ENCODE data around the gene SPPL2B. TPM values are rescaled to one million over a fixed set of nuclear protein-coding genes. Genes with fewer than 3 reads are reported as not detected.

Gene SPPL2B
- polyA plus RNA-seq, 1 experiment: 9.9 TPM

GRCh38 chr19:2291185-2291751 lies 37.2 kb upstream of the SPPL2B start:
- Histone ChIP-seq H3K27me3 (ENCODE audit: control insufficient read depth, insufficient read depth, low read length) (peaks cover 65% of the 10 kb centered on the region), H3K9me3 (ENCODE audit: control insufficient read depth, insufficient read depth, low read length) (peaks cover 4% of the 10 kb centered on the region; the same call in 1 of the 2 replicates), H3K4me3 (ENCODE audit: low read depth, low read length) (no peak overlapping the region), H3K27ac (ENCODE audit: low read depth, low read length) (no peak overlapping the region)
- TF ChIP-seq CTCF (IDR thresholded peaks at IDR 0.05; ENCODE audit: low read depth, low read length): no peak
- ChIA-PET POLR2A (no interaction called here), CTCF (interaction anchor here (1.0 kb wide), 1 partner anchor 17 kb away, joined by 3 read pairs; no protein-coding TSS in a partner anchor)
- DNase-seq (ENCODE audit: low read depth, low spot score): no peak

GRCh38 chr19:2294687-2295335 lies 33.7 kb upstream of the SPPL2B start:
- POLR2A ChIA-PET: interaction anchor here (0.6 to 1.3 kb wide), 2 partner anchors 9 to 702 kb away, joined by 3 to 6 read pairs; no protein-coding TSS in a partner anchor
- Histone ChIP-seq H3K4me3 (ENCODE audit: low read depth, low read length) (0 out of 2 replicates have a peak overlapping the region, but pooled peaks have one; percentile 4), H3K27ac (ENCODE audit: low read depth, low read length) (no peak overlapping the region), H3K9me3 (ENCODE audit: control insufficient read depth, insufficient read depth, low read length) (no peaks in the 10 kb centered on the region; the same call in 1 of the 2 replicates), H3K27me3 (ENCODE audit: control insufficient read depth, insufficient read depth, low read length) (peaks cover 38% of the 10 kb centered on the region)
- no peak for DNase-seq (ENCODE audit: low read depth, low spot score)
- CTCF ChIA-PET: interaction anchor here (0.6 to 1.2 kb wide), 5 partner anchors 20 to 1693 kb away, joined by 3 to 5 read pairs (median 3); no protein-coding TSS in a partner anchor
- no peak for TF ChIP-seq CTCF (IDR thresholded peaks at IDR 0.05; ENCODE audit: low read depth, low read length)

GRCh38 chr19:2296141-2296540 lies 32.3 kb upstream of the SPPL2B start:
- POLR2A ChIA-PET: no interaction called here
- peaks cover 31% of the 10 kb centered on the region for H3K27me3 ChIP-seq (ENCODE audit: control insufficient read depth, insufficient read depth, low read length)
- CTCF ChIA-PET: no interaction called here
- no peak overlapping the region for H3K27ac ChIP-seq (ENCODE audit: low read depth, low read length)
- no peaks in the 10 kb centered on the region; the same call in 1 of the 2 replicates for H3K9me3 ChIP-seq (ENCODE audit: control insufficient read depth, insufficient read depth, low read length)
- no peak for TF ChIP-seq CTCF (IDR thresholded peaks at IDR 0.05; ENCODE audit: low read depth, low read length)
- no peak for DNase-seq (ENCODE audit: low read depth, low spot score)
- no peak overlapping the region for H3K4me3 ChIP-seq (ENCODE audit: low read depth, low read length)

- DNase-seq (ENCODE audit: low read depth, low spot score): no peak
- POLR2A ChIA-PET: no interaction called here
These were observed 28.0 kb upstream of the SPPL2B start for GRCh38 chr19:2300533-2300932.

More at GRCh38 chr19:2300533-2300932, 28.0 kb upstream of the SPPL2B start:
- no peak overlapping the region for H3K4me3 ChIP-seq (ENCODE audit: low read depth, low read length)
- H3K27ac ChIP-seq (ENCODE audit: low read depth, low read length): no peak overlapping the region
- no peak for TF ChIP-seq CTCF (IDR thresholded peaks at IDR 0.05; ENCODE audit: low read depth, low read length)
- H3K27me3 ChIP-seq (ENCODE audit: control insufficient read depth, insufficient read depth, low read length): peaks cover 22% of the 10 kb centered on the region
- CTCF ChIA-PET: no interaction called here
- no peaks in the 10 kb centered on the region; the same call in 1 of the 2 replicates for H3K9me3 ChIP-seq (ENCODE audit: control insufficient read depth, insufficient read depth, low read length)
